Measurements from ENCODE around the gene EXOC1L. TPM values are rescaled to one million over a fixed set of nuclear protein-coding genes. Genes with fewer than 3 reads are reported as not detected.
A peak's percentile ranks its signal among the peaks of the same experiment; 100 is the strongest.

EXOC1L gene
- total and polyA plus RNA-seq, 2 of the 13 experiments (the other 11 are each of a cell fraction or from before 2014, with no cell fraction given), result not detected

- TF ChIP-seq, protein P1, sequence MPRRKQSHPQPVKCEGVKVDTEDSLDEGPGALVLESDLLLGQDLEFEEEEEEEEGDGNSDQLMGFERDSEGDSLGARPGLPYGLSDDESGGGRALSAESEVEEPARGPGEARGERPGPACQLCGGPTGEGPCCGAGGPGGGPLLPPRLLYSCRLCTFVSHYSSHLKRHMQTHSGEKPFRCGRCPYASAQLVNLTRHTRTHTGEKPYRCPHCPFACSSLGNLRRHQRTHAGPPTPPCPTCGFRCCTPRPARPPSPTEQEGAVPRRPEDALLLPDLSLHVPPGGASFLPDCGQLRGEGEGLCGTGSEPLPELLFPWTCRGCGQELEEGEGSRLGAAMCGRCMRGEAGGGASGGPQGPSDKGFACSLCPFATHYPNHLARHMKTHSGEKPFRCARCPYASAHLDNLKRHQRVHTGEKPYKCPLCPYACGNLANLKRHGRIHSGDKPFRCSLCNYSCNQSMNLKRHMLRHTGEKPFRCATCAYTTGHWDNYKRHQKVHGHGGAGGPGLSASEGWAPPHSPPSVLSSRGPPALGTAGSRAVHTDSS (CRISPR knock-in tag; conservative IDR thresholded peaks at IDR 0.05), result no peak
- peak; percentile 67; the same call in 1 of the 2 replicates for TF ChIP-seq ZNF232 (CRISPR knock-in tag; IDR thresholded peaks at IDR 0.05; ENCODE audit: borderline replicate concordance)
- no peak for TF ChIP-seq ZNF773 (CRISPR knock-in tag; IDR thresholded peaks at IDR 0.05; ENCODE audit: borderline replicate concordance)
- no peak for TF ChIP-seq GLI4 (CRISPR knock-in tag; IDR thresholded peaks at IDR 0.05; ENCODE audit: borderline replicate concordance)
- peak; percentile 33 for TF ChIP-seq AGO2 (optimal IDR thresholded peaks at IDR 0.05; ENCODE audit: low read depth, low read length)
- TF ChIP-seq, protein P2, sequence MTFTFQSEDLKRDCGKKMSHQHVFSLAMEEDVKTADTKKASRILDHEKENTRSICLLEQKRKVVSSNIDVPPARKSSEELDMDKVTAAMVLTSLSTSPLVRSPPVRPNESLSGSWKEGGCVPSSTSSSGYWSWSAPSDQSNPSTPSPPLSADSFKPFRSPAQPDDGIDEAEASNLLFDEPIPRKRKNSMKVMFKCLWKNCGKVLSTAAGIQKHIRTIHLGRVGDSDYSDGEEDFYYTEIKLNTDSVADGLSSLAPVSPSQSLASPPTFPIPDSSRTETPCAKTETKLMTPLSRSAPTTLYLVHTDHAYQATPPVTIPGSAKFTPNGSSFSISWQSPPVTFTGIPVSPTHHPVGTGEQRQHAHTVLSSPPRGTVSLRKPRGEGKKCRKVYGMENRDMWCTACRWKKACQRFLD (CRISPR knock-in tag; IDR thresholded peaks at IDR 0.05; ENCODE audit: borderline replicate concordance), result peak; percentile 78
- no peak for TF ChIP-seq CCAR2 (optimal IDR thresholded peaks at IDR 0.05; ENCODE audit: low read depth, low read length)
- TF ChIP-seq MAFK (conservative IDR thresholded peaks at IDR 0.05 in 1 of 2, IDR thresholded peaks at IDR 0.05 in 1 of 2; ENCODE audit: low read length in 2 of 2), result no peak
- TF ChIP-seq, protein P3, sequence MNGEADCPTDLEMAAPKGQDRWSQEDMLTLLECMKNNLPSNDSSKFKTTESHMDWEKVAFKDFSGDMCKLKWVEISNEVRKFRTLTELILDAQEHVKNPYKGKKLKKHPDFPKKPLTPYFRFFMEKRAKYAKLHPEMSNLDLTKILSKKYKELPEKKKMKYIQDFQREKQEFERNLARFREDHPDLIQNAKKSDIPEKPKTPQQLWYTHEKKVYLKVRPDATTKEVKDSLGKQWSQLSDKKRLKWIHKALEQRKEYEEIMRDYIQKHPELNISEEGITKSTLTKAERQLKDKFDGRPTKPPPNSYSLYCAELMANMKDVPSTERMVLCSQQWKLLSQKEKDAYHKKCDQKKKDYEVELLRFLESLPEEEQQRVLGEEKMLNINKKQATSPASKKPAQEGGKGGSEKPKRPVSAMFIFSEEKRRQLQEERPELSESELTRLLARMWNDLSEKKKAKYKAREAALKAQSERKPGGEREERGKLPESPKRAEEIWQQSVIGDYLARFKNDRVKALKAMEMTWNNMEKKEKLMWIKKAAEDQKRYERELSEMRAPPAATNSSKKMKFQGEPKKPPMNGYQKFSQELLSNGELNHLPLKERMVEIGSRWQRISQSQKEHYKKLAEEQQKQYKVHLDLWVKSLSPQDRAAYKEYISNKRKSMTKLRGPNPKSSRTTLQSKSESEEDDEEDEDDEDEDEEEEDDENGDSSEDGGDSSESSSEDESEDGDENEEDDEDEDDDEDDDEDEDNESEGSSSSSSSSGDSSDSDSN (CRISPR knock-in tag; IDR thresholded peaks at IDR 0.05), result peak; percentile 50; the same call in 1 of the 2 replicates
- TF ChIP-seq PRMT3 (CRISPR knock-in tag; IDR thresholded peaks at IDR 0.05; ENCODE audit: borderline replicate concordance, low read depth), result no peak
- TF ChIP-seq ZNF558 (CRISPR knock-in tag; IDR thresholded peaks at IDR 0.05; ENCODE audit: borderline replicate concordance), result no peak
- TF ChIP-seq AFF4 (CRISPR knock-in tag; IDR thresholded peaks at IDR 0.05), result no peak
- TF ChIP-seq HBP1 (CRISPR knock-in tag; IDR thresholded peaks at IDR 0.05; ENCODE audit: low read depth), result peak; percentile 61; the same call in 1 of the 2 replicates
- peak; percentile 61; the same call in 1 of the 2 replicates for TF ChIP-seq CBX5 (CRISPR knock-in tag; IDR thresholded peaks at IDR 0.05; ENCODE audit: borderline replicate concordance)
- TF ChIP-seq ONECUT2 (CRISPR knock-in tag; IDR thresholded peaks at IDR 0.05), result no peak
- TF ChIP-seq ATRX (CRISPR knock-in tag; IDR thresholded peaks at IDR 0.05; ENCODE audit: borderline replicate concordance), result no peak
- TF ChIP-seq TAF15 (IDR thresholded peaks at IDR 0.05; ENCODE audit: low read depth, low read length, poor library complexity, severe bottlenecking), result no peak
Observed at GRCh38 chr4:55853484-55854046, 34.0 kb downstream of the EXOC1L start, which contains the start of gene EXOC1 (continued).

All from HepG2 (cell line).